BE2C (cell line): ENCODE measurements around the gene CDR2.

Source experiments
- DNase-seq: peaks from one replicate; pipeline ENCODE4 v3.0.0-alpha.2; 2020
- H3K27me3 ChIP-seq: fragments of 250-450 bp; sonication (Bioruptor Pico); 2 replicates; pipeline ENCODE4 v1.5.1; 2020; ENCODE audit warnings: mild to moderate bottlenecking
- H3K36me3 ChIP-seq: fragments of 250-450 bp; sonication (Bioruptor Pico); 2 replicates; pipeline ENCODE4 v1.5.1; 2020; ENCODE audit warnings: mild to moderate bottlenecking
- H3K4me1 ChIP-seq: fragments of 250-450 bp; sonication (Bioruptor Pico); 2 replicates; pipeline ENCODE4 v1.5.1; 2020
- H3K4me3 ChIP-seq: 2 replicates; pipeline ENCODE4 v1.5.1; 2011; ENCODE audit warnings: low read depth, low read length
- H3K9me3 ChIP-seq: fragments of 250-450 bp; sonication (Bioruptor Pico); 2 replicates; pipeline ENCODE4 v1.5.1; 2020
- CTCF ChIP-seq: IDR thresholded peaks from 2 replicates; pipeline ENCODE4 v1.5.1; 2012; ENCODE audit warnings: mild to moderate bottlenecking, low read depth, low read length

The CDR2 gene

GRCh38 chr16:22321340-22322001 is 52.9 kb downstream of the CDR2 start:
- H3K4me3 ChIP-seq: no peak overlapping the region
- H3K27me3 ChIP-seq: no peaks in the 10 kb centered on the region
- peak; percentile 98 for TF ChIP-seq CTCF
- no peaks in the 10 kb centered on the region for H3K9me3 ChIP-seq
- peaks cover 52% of the 10 kb centered on the region for H3K36me3 ChIP-seq
- DNase-seq: peak; percentile 72
- no peaks in the 10 kb centered on the region for H3K4me1 ChIP-seq

- Histone ChIP-seq H3K4me3 (no peak overlapping the region), H3K27me3 (no peaks in the 10 kb centered on the region), H3K36me3 (peaks cover 54% of the 10 kb centered on the region), H3K4me1 (no peaks in the 10 kb centered on the region), H3K9me3 (no peaks in the 10 kb centered on the region)
- TF ChIP-seq CTCF: no peak
- no peak for DNase-seq
Observed at GRCh38 chr16:22320572-22321339, 53.7 kb downstream of the CDR2 start.

- Histone ChIP-seq H3K27me3 (no peaks in the 10 kb centered on the region), H3K9me3 (no peaks in the 10 kb centered on the region), H3K4me1 (no peaks in the 10 kb centered on the region), H3K4me3 (no peak overlapping the region), H3K36me3 (peaks cover 48% of the 10 kb centered on the region)
- peak; percentile 49 for DNase-seq
- TF ChIP-seq CTCF: peak; percentile 74
Observed at GRCh38 chr16:22318690-22319358, 55.6 kb downstream of the CDR2 start.

GRCh38 chr16:22317625-22318024 is 56.8 kb downstream of the CDR2 start:
- DNase-seq: no peak
- H3K27me3 ChIP-seq: no peaks in the 10 kb centered on the region
- H3K4me1 ChIP-seq: no peaks in the 10 kb centered on the region
- H3K36me3 ChIP-seq: peaks cover 47% of the 10 kb centered on the region
- H3K4me3 ChIP-seq: no peak overlapping the region
- no peaks in the 10 kb centered on the region for H3K9me3 ChIP-seq
- no peak for TF ChIP-seq CTCF

GRCh38 chr16:22317001-22317530 is 57.4 kb downstream of the CDR2 start:
- no peaks in the 10 kb centered on the region for H3K27me3 ChIP-seq
- no peak overlapping the region for H3K4me3 ChIP-seq
- no peaks in the 10 kb centered on the region for H3K4me1 ChIP-seq
- no peak for TF ChIP-seq CTCF
- DNase-seq: no peak
- peaks cover 50% of the 10 kb centered on the region for H3K36me3 ChIP-seq
- no peaks in the 10 kb centered on the region for H3K9me3 ChIP-seq

- no peaks in the 10 kb centered on the region for H3K9me3 ChIP-seq
- no peaks in the 10 kb centered on the region for H3K27me3 ChIP-seq
- no peak overlapping the region for H3K4me3 ChIP-seq
- no peak for DNase-seq
- H3K36me3 ChIP-seq: peaks cover 48% of the 10 kb centered on the region
- no peak for TF ChIP-seq CTCF
- no peaks in the 10 kb centered on the region for H3K4me1 ChIP-seq
Observed at GRCh38 chr16:22316411-22316811, 58.0 kb downstream of the CDR2 start.
